SK-N-MC (cell line): ENCODE data around the gene RMND5A.

ENCODE experiments used
- DNase-seq: peaks from one replicate; pipeline ENCODE4 v3.0.0-alpha.2; 2011; ENCODE audit warnings: low read depth, low spot score
- H3K27ac ChIP-seq: fragments of 200-600 bp; sonication (generic); 2 replicates; pipeline ENCODE4 v1.5.1; 2016; ENCODE audit warnings: mixed run types
- H3K36me3 ChIP-seq: fragments of 200-600 bp; sonication (generic); 2 replicates; pipeline ENCODE4 v1.6.1; 2017; ENCODE audit warnings: antibody characterized with exemption, low read length, mixed read lengths; ENCODE audit not compliant: insufficient read depth
- H3K4me3 ChIP-seq: fragments of 200-600 bp; sonication (generic); 2 replicates; pipeline ENCODE4 v1.5.1; 2016
- H3K9ac ChIP-seq: fragments of 200-600 bp; sonication (generic); 2 replicates; pipeline ENCODE4 v1.8.0; 2017; ENCODE audit warnings: mixed run types, mixed read lengths; ENCODE audit not compliant: insufficient read length
- H3K9me3 ChIP-seq: fragments of 200-600 bp; sonication (generic); 2 replicates; pipeline ENCODE4 v1.6.1; 2017; ENCODE audit warnings: low read depth, mild to moderate bottlenecking, antibody characterized with exemption, low read length, moderate library complexity, mixed read lengths
- EZH2 ChIP-seq: fragments of 200-600 bp; sonication (generic); IDR thresholded peaks from one replicate; pipeline ENCODE4 v1.6.1; 2017; ENCODE audit warnings: antibody characterized with exemption
- FOXP2 ChIP-seq: optimal IDR thresholded peaks from 2 replicates; pipeline ENCODE3; 2011; ENCODE audit warnings: mild to moderate bottlenecking, moderate library complexity; ENCODE audit not compliant: insufficient read depth; ENCODE audit errors: extremely low read length, control extremely low read depth
- POLR2AphosphoS5 ChIP-seq: IDR thresholded peaks from 2 replicates; pipeline ENCODE4 v1.6.1; 2012; ENCODE audit warnings: mild to moderate bottlenecking, low read depth, low read length, borderline replicate concordance

RMND5A gene

DNA sequence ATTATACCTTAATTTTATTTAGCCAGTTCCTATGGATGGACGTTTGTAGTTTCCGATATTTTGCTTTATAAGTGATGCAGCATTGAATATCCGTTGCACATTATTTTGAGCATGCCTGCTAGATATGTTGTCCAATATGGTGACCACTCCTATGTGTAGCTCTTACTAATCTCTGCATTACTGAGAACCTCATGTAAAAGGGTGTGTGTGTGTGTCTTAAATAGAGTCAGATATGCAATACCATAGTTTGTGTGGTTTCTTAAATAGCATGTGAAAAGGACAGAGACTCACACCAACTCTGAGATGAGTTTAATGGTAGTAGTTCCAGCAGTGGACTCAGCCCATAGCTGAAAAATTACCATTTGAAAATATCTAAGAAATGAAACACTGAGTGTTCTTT is 38.3 kb downstream of the RMND5A start:
- Histone ChIP-seq H3K27ac (no peak overlapping the region), H3K9me3 (no peaks in the 10 kb centered on the region), H3K4me3 (no peak overlapping the region), H3K36me3 (peaks cover 40% of the 10 kb centered on the region), H3K9ac (no peak overlapping the region)
- no peak for DNase-seq
- TF ChIP-seq EZH2 (no peak), FOXP2 (no peak), POLR2AphosphoS5 (no peak)

DNA sequence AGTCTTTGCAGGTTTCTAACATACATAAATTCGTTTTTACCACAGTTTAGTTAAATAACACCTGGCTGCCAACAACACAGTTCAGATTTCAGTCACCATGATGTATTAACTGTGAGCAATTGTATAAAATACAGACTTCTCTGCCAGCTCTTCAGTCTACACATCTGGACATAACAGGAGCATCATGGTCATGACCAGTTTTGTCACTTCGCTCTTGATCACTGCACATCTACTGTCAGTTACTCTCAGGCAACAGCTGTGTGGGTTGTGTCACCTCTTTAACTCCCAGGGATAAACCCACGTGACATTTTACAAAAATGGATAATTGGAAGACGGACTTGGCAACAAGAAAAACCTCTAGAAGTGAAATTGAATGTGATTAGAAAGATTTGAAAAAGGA is 40.3 kb downstream of the RMND5A start:
- TF ChIP-seq FOXP2, result no peak
- no peak for TF ChIP-seq POLR2AphosphoS5
- no peak for TF ChIP-seq EZH2
- H3K9me3 ChIP-seq, result no peaks in the 10 kb centered on the region
- H3K9ac ChIP-seq, result no peak overlapping the region
- no peak for DNase-seq
- no peak overlapping the region for H3K4me3 ChIP-seq
- H3K36me3 ChIP-seq, result peaks cover 26% of the 10 kb centered on the region
- no peak overlapping the region for H3K27ac ChIP-seq

DNA sequence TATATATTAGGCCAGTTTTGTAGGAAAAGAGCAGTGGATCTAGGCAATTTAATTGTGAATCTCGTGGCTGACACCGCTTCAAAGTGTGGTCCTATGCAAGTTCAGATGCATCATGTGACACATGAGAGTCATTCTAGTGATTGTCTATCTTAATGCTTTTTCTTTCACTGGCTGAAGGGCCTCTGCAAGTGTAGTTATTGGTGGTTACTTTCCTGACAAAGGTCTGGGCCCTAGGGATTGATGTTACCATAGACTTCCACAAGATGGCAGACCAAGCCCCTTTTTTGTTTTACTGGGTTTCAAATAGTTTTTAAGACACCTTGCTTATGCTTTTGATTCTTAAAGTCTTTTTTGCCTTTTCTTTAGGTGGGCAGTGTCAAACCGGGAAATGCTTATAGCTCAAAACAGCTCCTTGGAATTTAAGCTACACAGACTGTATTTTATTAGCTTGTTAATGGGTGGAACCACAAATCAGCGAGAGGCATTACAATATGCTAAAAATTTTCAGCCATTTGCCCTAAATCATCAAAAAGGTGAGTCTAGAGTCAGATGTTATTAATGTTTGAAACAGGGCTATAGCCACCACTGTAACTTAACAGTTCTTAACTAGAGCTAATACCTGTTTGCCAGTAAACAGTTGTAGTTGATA is 44.7 kb downstream of the RMND5A start:
- no peak overlapping the region for H3K9ac ChIP-seq
- DNase-seq, result no peak
- H3K9me3 ChIP-seq, result no peaks in the 10 kb centered on the region
- H3K4me3 ChIP-seq, result no peak overlapping the region
- no peak for TF ChIP-seq EZH2
- TF ChIP-seq POLR2AphosphoS5, result no peak
- TF ChIP-seq FOXP2, result no peak
- no peak overlapping the region for H3K27ac ChIP-seq
- H3K36me3 ChIP-seq, result peaks cover 24% of the 10 kb centered on the region

DNA sequence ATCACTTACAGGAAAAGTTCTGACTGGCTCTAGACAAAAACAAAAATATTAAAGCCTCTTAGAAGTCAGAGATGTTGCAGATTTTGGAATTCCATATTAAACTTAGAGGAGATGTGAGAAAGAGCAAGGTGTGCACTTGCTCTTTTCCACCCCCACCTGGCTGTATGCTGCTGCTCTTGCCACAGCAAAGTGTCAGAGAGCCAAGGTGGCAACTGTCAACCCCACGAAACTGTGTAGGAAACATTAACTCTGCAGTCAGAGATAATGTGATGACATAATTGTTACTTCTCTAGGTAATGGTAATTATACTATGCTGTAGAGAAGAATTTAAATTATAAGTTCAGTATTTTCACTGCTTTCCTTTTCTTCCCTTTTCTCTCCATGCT is 45.2 kb downstream of the RMND5A start:
- no peak overlapping the region for H3K9ac ChIP-seq
- no peak for DNase-seq
- peaks cover 26% of the 10 kb centered on the region for H3K36me3 ChIP-seq
- no peaks in the 10 kb centered on the region for H3K9me3 ChIP-seq
- H3K4me3 ChIP-seq, result no peak overlapping the region
- H3K27ac ChIP-seq, result no peak overlapping the region
- no peak for TF ChIP-seq POLR2AphosphoS5

DNA sequence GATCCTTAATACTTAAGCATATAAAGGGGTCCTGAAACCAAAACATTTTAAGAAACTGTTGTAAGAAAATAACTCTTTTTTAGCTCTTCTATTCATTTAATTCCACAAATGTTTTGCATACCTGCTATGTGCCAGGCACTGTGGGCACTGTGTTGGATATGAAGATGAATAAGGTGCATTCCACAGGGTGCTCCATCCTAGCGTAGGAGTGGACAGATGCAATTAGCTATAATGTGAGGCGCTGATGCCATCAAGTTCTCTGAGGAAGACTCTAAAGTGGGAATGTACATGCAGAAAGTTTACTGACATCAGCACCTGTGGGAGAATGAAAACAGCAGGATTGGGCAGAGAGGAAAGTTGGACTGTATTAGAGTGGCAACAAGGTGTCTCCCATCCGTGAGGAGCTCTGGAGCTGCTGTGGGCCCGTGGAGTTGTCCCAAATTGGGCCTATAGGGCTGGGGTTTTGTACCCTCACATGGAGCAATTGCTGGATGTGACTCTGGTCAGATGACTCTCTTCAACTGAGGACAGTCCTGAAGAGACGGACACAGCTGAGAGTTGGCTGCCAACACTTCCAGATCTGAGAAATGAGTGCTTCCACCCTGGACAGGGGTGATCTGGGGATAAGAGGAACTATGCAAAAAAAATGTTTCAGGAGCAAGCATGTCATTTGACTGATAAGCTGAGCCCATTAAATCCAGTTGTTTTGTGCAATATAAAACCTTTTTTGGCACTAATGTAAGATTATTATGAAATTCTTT is 48.3 kb downstream of the RMND5A start:
- H3K9ac ChIP-seq, result no peak overlapping the region
- peaks cover 38% of the 10 kb centered on the region for H3K36me3 ChIP-seq
- H3K27ac ChIP-seq, result no peak overlapping the region
- TF ChIP-seq EZH2 (no peak), FOXP2 (no peak)
- no peak overlapping the region for H3K4me3 ChIP-seq
- no peak for DNase-seq
- H3K9me3 ChIP-seq, result no peaks in the 10 kb centered on the region

DNA sequence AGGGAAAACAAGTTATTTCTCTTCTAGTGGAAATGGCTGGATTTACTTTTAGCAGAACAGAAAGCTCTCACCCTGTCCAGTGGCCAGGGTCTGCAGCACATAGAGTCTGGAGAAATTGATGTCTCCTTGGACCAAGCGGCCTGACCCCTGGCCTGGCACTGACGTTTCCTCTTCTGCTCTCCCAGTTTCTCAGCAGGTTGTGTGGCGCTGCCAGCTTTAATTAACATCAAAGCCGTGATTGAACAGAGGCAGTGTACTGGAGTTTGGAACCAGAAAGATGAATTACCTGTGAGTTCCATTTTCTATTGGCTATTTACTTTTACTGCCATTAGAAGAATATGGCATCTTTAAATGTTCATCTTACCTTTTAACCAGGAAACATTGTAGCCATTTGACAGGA is 49.7 kb downstream of the RMND5A start:
- no peak overlapping the region for H3K4me3 ChIP-seq
- TF ChIP-seq POLR2AphosphoS5, result no peak
- no peak for TF ChIP-seq FOXP2
- no peak for TF ChIP-seq EZH2
- H3K9ac ChIP-seq, result no peak overlapping the region
- no peaks in the 10 kb centered on the region for H3K9me3 ChIP-seq
- no peak overlapping the region for H3K27ac ChIP-seq
- peaks cover 44% of the 10 kb centered on the region for H3K36me3 ChIP-seq
- no peak for DNase-seq

DNA sequence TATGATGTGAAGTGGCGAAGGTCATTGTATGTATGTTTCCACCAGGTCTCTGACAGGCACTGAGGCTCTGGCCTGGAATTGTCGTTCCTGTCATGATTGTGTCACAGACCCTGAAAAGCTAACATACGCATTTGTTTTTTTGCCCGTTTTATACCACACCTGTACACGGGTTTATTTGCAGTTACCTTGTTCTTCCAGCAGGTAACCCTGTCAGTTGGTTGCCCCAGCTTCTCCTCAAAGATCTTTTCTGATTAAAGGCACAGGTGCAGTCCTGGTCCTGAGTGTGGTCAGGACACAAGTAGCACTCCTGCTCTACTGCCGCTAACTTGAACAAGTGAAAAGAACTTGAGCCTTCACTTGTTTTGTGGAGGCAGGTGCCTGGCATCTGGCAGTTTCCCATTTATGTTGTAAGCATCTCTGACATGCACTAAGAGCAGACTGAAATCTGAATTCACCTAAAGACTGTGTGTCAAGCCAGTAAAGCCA is 50.8 kb downstream of the RMND5A start:
- no peak overlapping the region for H3K4me3 ChIP-seq
- H3K9me3 ChIP-seq, result no peaks in the 10 kb centered on the region
- H3K27ac ChIP-seq, result no peak overlapping the region
- TF ChIP-seq POLR2AphosphoS5 (no peak), EZH2 (no peak), FOXP2 (no peak)
- no peak for DNase-seq
- no peak overlapping the region for H3K9ac ChIP-seq
- H3K36me3 ChIP-seq, result peaks cover 41% of the 10 kb centered on the region

DNA sequence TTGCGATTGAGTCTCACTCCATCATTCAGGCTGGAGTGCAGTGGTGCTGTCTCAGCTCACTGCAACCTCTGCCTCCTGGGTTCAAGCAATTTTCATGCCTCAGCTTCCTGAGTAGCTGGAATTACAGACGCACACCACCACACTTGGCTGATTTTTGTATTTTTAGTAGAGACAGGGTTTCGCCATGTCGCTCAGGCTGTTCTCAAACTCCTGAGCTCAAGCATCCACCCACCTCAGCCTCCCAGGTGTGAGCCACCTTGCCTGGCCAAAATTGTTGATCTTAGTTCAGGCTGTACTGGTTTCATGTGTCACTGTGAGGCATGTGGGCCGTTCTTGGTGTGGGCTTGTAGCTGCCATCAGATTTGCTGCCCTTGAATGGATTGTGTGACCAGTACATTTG is 52.5 kb downstream of the RMND5A start:
- Histone ChIP-seq H3K27ac (no peak overlapping the region), H3K4me3 (no peak overlapping the region), H3K9ac (no peak overlapping the region), H3K9me3 (no peaks in the 10 kb centered on the region), H3K36me3 (peaks cover 33% of the 10 kb centered on the region)
- TF ChIP-seq EZH2 (no peak), POLR2AphosphoS5 (no peak), FOXP2 (no peak)
- no peak for DNase-seq
